Activated CD4-positive, alpha-beta T cell treated with anti-CD3 and anti-CD28 coated beads, Interleukin-2, Interleukin-6, amounts not matched to agents 100 ng/mL and 50 ng/mL, durations not matched to agents 16 hours and 8 hours (primary cell): Measurements from ENCODE around the gene PPP1R9B.

ENCODE experiments used
- DNase-seq: peaks from one replicate; pipeline ENCODE4 v3.0.0-alpha.2; 2020

The PPP1R9B gene

GRCh38 chr17:50171371-50172071 lies 21.0 kb upstream of the PPP1R9B start:
- no peak for DNase-seq

- peak; percentile 60 for DNase-seq
Measured at GRCh38 chr17:50170662-50171370, 20.3 kb upstream of the PPP1R9B start.

- no peak for DNase-seq
Measured at GRCh38 chr17:50169881-50170459, 19.5 kb upstream of the PPP1R9B start.

- DNase-seq = peak; percentile 68
Measured at GRCh38 chr17:50169121-50169764, 18.8 kb upstream of the PPP1R9B start.

GRCh38 chr17:50168319-50168718 lies 17.8 kb upstream of the PPP1R9B start:
- DNase-seq = no peak

- no peak for DNase-seq
Measured at GRCh38 chr17:50167371-50167770, 16.9 kb upstream of the PPP1R9B start.

DNA sequence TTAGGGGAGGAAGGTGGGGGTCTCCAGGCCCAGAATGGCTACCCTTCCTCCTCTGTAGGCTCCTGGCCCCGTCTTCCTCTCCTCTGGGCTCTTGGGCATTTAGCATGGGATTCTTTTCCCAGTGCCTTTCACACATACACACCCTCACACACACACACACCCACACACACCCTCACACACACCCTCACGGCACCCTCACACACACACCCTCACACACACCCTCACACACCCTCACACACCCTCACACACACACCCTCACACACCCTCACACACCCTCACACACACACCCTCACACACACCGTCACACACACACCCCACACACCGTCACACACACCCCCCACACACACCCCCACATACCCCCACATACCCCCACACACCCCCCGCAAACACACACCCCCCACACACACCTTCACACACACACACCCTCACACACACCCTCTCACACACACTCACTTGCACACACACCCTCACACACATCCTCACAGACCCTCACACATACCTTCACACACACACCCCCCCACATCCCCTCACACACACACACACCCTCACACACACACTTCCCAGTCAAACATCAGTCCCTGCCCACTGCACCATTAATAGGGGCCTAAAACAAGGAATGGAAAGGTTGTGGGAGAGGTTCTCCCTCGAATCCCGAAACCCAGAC lies 16.2 kb upstream of the PPP1R9B start:
- DNase-seq = no peak

- DNase-seq = no peak
Measured at GRCh38 chr17:50165867-50166517, 15.5 kb upstream of the PPP1R9B start, which contains the start of gene SGCA. Gene SGCA, plus strand, starts transcription at chr17:50166005. Its CDS starts 36 bp downstream, at chr17:50166041.

DNA sequence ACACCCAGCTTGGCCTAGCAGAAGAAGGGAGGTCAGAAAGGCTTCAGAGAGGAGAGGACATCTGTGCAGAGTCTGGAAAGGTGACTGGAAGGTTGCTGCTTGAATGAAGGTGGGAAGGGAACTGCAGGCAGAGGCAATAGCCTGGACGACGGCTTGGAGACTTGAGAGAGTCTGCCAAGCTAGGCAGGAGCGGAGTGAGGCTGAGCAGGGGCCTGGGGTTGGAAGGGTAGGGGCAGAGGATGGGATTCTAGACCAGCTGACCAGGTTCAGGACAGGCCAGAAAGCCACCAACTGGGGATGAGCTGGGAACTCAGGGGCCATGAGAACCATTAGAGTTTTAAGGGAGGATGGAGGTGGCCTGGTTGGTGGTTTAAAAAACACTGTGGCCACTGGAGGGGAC lies 15.0 kb upstream of the PPP1R9B start:
- DNase-seq = no peak

- DNase-seq = no peak
Measured at GRCh38 chr17:50165066-50165465, 14.6 kb upstream of the PPP1R9B start.

GRCh38 chr17:50164697-50164988 lies 14.2 kb upstream of the PPP1R9B start:
- no peak for DNase-seq

DNA sequence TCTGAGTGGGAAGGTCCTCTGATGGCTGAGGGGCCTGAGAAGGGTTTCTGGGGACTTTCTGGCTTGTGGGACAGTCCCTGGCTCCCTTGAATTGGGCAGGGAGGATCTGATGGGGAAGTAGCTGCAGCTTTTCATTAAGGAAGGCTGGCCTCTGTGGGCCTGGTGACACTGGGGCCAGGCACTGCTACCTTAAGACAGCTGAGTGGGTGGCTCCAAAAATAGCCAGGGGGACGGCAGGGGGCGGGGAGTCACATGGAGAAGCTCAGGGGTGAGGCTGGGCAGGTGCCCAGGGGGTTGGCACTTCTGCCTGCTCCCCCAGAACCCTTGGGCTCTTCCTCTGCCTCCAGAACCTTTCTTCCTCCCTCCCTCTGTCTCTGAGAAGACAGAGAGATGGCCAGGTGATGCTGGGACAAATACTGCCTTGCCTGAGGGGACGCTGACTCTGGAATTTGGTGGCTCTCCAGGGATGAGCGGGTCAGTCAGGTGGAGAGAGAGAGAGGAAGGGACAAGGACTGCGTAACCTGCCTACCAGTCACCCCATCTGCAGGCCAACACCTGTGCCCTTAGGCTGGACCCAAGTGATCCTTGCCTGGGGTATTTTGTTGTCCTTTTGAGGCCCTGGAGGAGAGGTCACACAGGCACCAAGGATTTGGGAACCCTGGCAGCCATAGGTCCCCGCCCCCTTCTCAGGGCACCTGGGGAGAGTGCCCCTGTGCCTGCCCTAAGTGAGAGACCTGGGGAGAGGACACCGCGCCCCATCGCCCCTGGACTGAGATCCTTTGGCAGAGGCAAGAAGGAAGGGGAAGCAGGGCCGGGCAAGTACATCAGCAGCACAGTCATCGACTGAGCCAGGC lies 13.6 kb upstream of the PPP1R9B start:
- DNase-seq = no peak

DNA sequence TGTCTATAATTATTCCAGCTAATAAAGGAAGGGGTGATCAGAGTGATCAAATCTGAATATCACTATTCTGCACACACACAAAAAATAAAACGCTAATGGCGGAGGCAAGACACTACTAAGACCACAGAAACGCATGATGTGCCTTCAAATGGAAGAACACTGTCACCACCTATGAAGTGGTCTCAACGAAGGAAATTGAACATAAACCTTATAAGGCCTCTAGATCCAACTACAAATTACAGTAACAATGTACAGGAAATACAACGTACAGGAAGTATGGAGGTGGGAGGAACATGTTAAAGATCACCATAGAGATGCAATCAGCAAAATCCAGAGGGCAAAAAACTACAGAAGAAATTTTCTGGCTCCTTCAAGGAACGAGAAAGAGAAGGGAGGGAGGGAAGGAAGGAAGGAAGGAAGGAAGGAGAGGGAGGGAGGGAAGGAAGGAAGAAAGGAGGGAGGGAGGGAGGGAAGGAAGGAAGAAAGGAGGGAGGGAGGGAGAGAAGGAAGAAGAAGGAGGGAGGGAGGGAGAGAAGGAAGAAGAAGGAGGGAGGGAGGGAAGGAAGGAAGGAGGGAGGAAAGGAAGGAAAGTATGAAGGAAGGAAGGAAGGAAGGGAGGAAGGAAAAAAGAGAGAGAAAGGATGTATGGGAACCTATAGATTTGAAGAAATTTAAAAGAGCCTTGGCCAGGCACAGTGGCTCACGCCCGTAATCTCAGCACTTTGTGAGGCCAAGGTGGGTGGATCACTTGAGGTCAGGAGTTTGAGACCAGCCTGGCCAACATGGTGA lies 12.2 kb upstream of the PPP1R9B start:
- DNase-seq = no peak

GRCh38 chr17:50161911-50162288 lies 11.4 kb upstream of the PPP1R9B start:
- DNase-seq = no peak

DNA sequence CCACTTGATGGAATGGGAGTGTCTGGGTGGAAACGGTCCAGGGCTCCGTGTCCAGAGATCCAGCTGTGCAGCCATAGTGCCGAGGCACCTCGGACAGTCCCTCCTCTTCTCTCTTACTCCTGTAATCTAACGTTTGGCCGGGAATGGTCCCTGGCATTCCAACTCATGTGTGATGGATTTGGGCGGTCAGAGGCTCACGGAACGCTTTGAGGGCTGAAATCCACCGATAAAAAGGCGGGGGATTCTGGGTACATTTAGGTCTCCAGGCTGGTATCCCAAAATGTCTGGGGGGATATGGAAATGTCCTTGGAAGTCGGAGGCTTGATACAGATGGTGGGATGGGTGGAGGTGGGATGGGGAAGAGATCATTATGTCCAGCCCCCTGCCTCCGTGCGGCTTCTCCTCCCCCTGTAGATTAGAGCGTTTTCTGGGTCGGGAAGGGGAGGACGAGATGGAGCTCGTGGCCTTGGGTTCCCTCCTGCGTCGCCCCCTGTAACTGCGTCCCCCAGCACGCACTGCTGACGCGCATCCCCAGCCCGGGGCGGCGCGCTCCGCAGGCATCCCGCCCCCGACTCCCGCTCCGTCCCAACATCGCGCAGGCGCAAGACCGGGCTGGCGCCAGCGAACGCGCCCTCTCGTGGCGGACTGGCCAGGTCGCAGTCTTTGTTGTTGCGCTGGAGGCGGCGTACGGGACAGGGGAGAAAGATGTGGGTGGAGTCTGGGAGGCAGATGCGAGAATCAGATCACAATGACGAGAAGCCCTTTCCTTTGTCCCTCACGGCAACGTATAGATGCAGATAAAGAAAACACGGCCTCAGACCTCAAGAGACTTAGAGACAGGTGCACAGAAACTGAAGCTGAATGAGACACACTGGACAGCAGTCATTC lies 10.8 kb upstream of the PPP1R9B start:
- peak; percentile 98 for DNase-seq

DNA sequence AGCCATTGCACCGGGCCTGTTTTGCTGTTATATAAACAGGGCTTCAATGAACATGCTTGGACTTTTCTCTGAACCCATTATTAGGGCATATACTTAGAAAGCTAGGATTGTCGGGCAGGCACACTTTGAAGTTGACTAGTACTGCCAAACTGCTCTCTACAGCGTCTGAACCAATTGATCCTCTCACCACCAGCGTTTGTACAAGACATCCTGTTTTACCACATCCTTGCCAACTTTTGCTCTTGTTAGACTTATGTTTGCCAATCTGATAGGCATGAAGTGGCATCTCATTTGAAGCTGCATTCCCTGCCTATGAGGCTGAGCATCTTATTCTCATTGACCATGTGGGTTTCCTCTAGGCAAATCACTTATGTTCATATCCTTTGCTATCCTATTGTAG lies 7.4 kb upstream of the PPP1R9B start:
- peak; percentile 30 for DNase-seq

GRCh38 chr17:50155115-50155819 lies 4.8 kb upstream of the PPP1R9B start:
- no peak for DNase-seq

DNA sequence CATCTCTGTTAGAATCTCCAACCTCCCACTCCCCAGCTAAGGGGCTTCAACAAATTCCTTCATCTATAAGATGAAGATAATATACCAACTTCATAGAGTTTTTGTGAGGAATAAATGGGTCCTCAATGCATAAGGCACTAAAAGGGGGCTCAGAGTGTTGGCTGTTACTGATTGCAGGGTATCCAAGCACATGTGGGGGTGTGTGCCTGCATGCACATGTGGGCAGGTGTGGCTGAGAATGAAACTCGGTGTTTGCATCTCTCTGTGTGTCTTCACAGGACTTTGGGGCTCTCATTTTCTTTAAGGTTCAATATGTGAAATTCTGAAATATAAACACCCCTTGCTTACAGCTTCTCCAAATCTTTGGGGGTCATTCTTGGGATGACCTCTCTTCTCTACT lies 4.1 kb upstream of the PPP1R9B start:
- no peak for DNase-seq
